ENCODE results near the gene ASAP3.

Gene ASAP3

GRCh38 chr1:23522244-23522982 lies 38.4 kb upstream of the ASAP3 start:
- TF ChIP-seq SIN3A (IDR thresholded peaks at IDR 0.05; ENCODE audit: borderline replicate concordance, insufficient read depth, low read length) (no peak), REST (IDR thresholded peaks at IDR 0.05; ENCODE audit: insufficient read depth in 1 of 2, low read depth in 2 of 2, low read length in 2 of 2) (no peak), POLR2AphosphoS5 (IDR thresholded peaks at IDR 0.05; ENCODE audit: low read depth, low read length) (no peak), FOXP2 (optimal IDR thresholded peaks at IDR 0.05; ENCODE audit: borderline replicate concordance, extremely low read depth, extremely low read length, insufficient read depth) (no peak), TAF1 (IDR thresholded peaks at IDR 0.05; ENCODE audit: borderline replicate concordance, insufficient read depth, low read length) (no peak)

- TF ChIP-seq FOXP2 (optimal IDR thresholded peaks at IDR 0.05; ENCODE audit: borderline replicate concordance, extremely low read depth, extremely low read length, insufficient read depth) = no peak
- no peak for TF ChIP-seq POLR2AphosphoS5 (IDR thresholded peaks at IDR 0.05; ENCODE audit: low read depth, low read length)
- TF ChIP-seq REST (IDR thresholded peaks at IDR 0.05; ENCODE audit: insufficient read depth in 1 of 2, low read depth in 2 of 2, low read length in 2 of 2) = no peak
- no peak for TF ChIP-seq SIN3A (IDR thresholded peaks at IDR 0.05; ENCODE audit: borderline replicate concordance, insufficient read depth, low read length)
- TF ChIP-seq TAF1 (IDR thresholded peaks at IDR 0.05; ENCODE audit: borderline replicate concordance, insufficient read depth, low read length) = no peak
Measured at GRCh38 chr1:23521588-23521987, 37.6 kb upstream of the ASAP3 start.

GRCh38 chr1:23517581-23517980 lies 33.6 kb upstream of the ASAP3 start:
- no peak for TF ChIP-seq TAF1 (IDR thresholded peaks at IDR 0.05; ENCODE audit: borderline replicate concordance, insufficient read depth, low read length)
- TF ChIP-seq FOXP2 (optimal IDR thresholded peaks at IDR 0.05; ENCODE audit: borderline replicate concordance, extremely low read depth, extremely low read length, insufficient read depth) = no peak
- TF ChIP-seq POLR2AphosphoS5 (IDR thresholded peaks at IDR 0.05; ENCODE audit: low read depth, low read length) = no peak
- TF ChIP-seq REST (IDR thresholded peaks at IDR 0.05; ENCODE audit: insufficient read depth in 1 of 2, low read depth in 2 of 2, low read length in 2 of 2) = no peak
- TF ChIP-seq SIN3A (IDR thresholded peaks at IDR 0.05; ENCODE audit: borderline replicate concordance, insufficient read depth, low read length) = no peak

- no peak for TF ChIP-seq SIN3A (IDR thresholded peaks at IDR 0.05; ENCODE audit: borderline replicate concordance, insufficient read depth, low read length)
- TF ChIP-seq POLR2AphosphoS5 (IDR thresholded peaks at IDR 0.05; ENCODE audit: low read depth, low read length) = no peak
- TF ChIP-seq REST (IDR thresholded peaks at IDR 0.05; ENCODE audit: insufficient read depth in 1 of 2, low read depth in 2 of 2, low read length in 2 of 2) = no peak
- no peak for TF ChIP-seq FOXP2 (optimal IDR thresholded peaks at IDR 0.05; ENCODE audit: borderline replicate concordance, extremely low read depth, extremely low read length, insufficient read depth)
- no peak for TF ChIP-seq TAF1 (IDR thresholded peaks at IDR 0.05; ENCODE audit: borderline replicate concordance, insufficient read depth, low read length)
Measured at GRCh38 chr1:23515905-23516304, 31.9 kb upstream of the ASAP3 start.
